K562 (cell line): Measurements from ENCODE around the gene MOK.

Source experiments
- CTCF ChIP-seq, 3 experiments: IDR thresholded peaks in 2 of 3; conservative IDR thresholded peaks in 1 of 3; 2 replicates each; pipeline ENCODE4 v1.5.1; 2011 to 2012; ENCODE audit warnings: low read length in 3 of 3, mild to moderate bottlenecking in 3 of 3, control low read depth in 2 of 3, improper control_type of control experiment in 1 of 3, inconsistent platforms in 1 of 3, low read depth in 1 of 3, mixed read lengths in 1 of 3, moderate library complexity in 1 of 3; ENCODE audit not compliant: insufficient read depth in 2 of 3
- ELF1 ChIP-seq: fragments of 200-800 bp; sonication (Bioruptor generic); IDR thresholded peaks from 2 replicates; pipeline ENCODE4 v1.6.1; 2016; ENCODE audit warnings: missing genetic modification characterization, missing compliant biosample characterization

- no peak for TF ChIP-seq ELF1 (tag)
- no peak for TF ChIP-seq CTCF (IDR thresholded peaks at IDR 0.05 in 2 of 3, conservative IDR thresholded peaks at IDR 0.05 in 1 of 3; ENCODE audit: insufficient read depth in 2 of 3, low read depth in 1 of 3, low read length in 3 of 3)
These were observed 46.8 kb downstream of the MOK start for GRCh38 chr14:102258136-102258535.
